ENCODE results near the gene LGI1. TPM values are rescaled to one million over a fixed set of nuclear protein-coding genes. Genes with fewer than 3 reads are reported as not detected.
A peak's percentile ranks its signal among the peaks of the same experiment; 100 is the strongest.
"Not testable (repeated sequence)": the region's sequence is repeated elsewhere in the genome, so short reads cannot be mapped to it uniquely, and the experiment has no call there.

Gene LGI1
- total RNA-seq, 2 experiments from 2014 or later: not detected

GRCh38 chr10:93815304-93816096 is 57.8 kb downstream of the LGI1 start:
- peaks cover 4% of the 10 kb centered on the region for H3K4me1 Mint-ChIP-seq (ENCODE audit: low read depth)
- intact Hi-C loops (cut with micrococcal nuclease): loop anchor here (1.0 to 2.0 kb wide), 5 partner anchors 69 to 439 kb away; partner anchors contain the start of genes FRA10AC1 and SLC35G1
- no peaks in the 10 kb centered on the region for H3K9me3 Mint-ChIP-seq
- no peak overlapping the region for H3K4me3 Mint-ChIP-seq
- H3K36me3 Mint-ChIP-seq (ENCODE audit: low read depth): no peaks in the 10 kb centered on the region
- H3K27ac Mint-ChIP-seq: no peak overlapping the region
- H3K27me3 Mint-ChIP-seq (ENCODE audit: low read depth): peaks cover 29% of the 10 kb centered on the region
- DNase-seq: no peak
- CTCF ChIA-PET: interaction anchor here (0.5 to 2.2 kb wide), 18 partner anchors 8 to 438 kb away, joined by 3 to 20 read pairs (median 3); partner anchors contain the start of gene FRA10AC1

GRCh38 chr10:93816123-93816747 is 58.5 kb downstream of the LGI1 start:
- Mint-ChIP-seq H3K4me1 (ENCODE audit: low read depth) (peaks cover 4% of the 10 kb centered on the region), H3K27me3 (ENCODE audit: low read depth) (peaks cover 31% of the 10 kb centered on the region), H3K36me3 (ENCODE audit: low read depth) (no peaks in the 10 kb centered on the region), H3K27ac (no peak overlapping the region), H3K9me3 (no peaks in the 10 kb centered on the region), H3K4me3 (no peak overlapping the region)
- intact Hi-C loops (cut with micrococcal nuclease): loop anchor here (1.0 to 2.0 kb wide), 5 partner anchors 69 to 440 kb away; partner anchors contain the start of genes FRA10AC1 and SLC35G1
- DNase-seq: peak; percentile 66
- CTCF ChIA-PET: interaction anchor here (0.6 to 2.2 kb wide), 16 partner anchors 8 to 439 kb away, joined by 3 to 20 read pairs (median 4); partner anchors contain the start of gene FRA10AC1

- no peak for DNase-seq
- Mint-ChIP-seq H3K36me3 (ENCODE audit: low read depth) (no peaks in the 10 kb centered on the region), H3K27me3 (ENCODE audit: low read depth) (peaks cover 31% of the 10 kb centered on the region), H3K27ac (no peak overlapping the region), H3K9me3 (no peaks in the 10 kb centered on the region), H3K4me3 (no peak overlapping the region), H3K4me1 (ENCODE audit: low read depth) (peaks cover 4% of the 10 kb centered on the region)
- CTCF ChIA-PET: interaction anchor here (0.7 to 1.3 kb wide), 3 partner anchors 73 to 263 kb away, joined by 3 to 4 read pairs (median 3); no protein-coding TSS in a partner anchor
- intact Hi-C loops (cut with micrococcal nuclease): no loop called here
These were observed 60.4 kb downstream of the LGI1 start for GRCh38 chr10:93818086-93818485.

GRCh38 chr10:93819520-93819919 is 61.8 kb downstream of the LGI1 start:
- intact Hi-C loops (cut with micrococcal nuclease): no loop called here
- no peak overlapping the region for H3K27ac Mint-ChIP-seq
- no peak overlapping the region for H3K4me3 Mint-ChIP-seq
- DNase-seq: no peak
- CTCF ChIA-PET: no interaction called here
- no peaks in the 10 kb centered on the region for H3K9me3 Mint-ChIP-seq
- H3K4me1 Mint-ChIP-seq (ENCODE audit: low read depth): peaks cover 4% of the 10 kb centered on the region
- peaks cover 28% of the 10 kb centered on the region for H3K27me3 Mint-ChIP-seq (ENCODE audit: low read depth)
- H3K36me3 Mint-ChIP-seq (ENCODE audit: low read depth): no peaks in the 10 kb centered on the region

GRCh38 chr10:93820434-93820833 is 62.7 kb downstream of the LGI1 start:
- no peaks in the 10 kb centered on the region for H3K9me3 Mint-ChIP-seq
- no peak overlapping the region for H3K4me3 Mint-ChIP-seq
- no peak overlapping the region for H3K27ac Mint-ChIP-seq
- intact Hi-C loops (cut with micrococcal nuclease): loop anchor here (5.0 kb wide), 2 partner anchors 37 to 622 kb away; no protein-coding TSS in a partner anchor
- no peak for DNase-seq
- peaks cover 4% of the 10 kb centered on the region for H3K4me1 Mint-ChIP-seq (ENCODE audit: low read depth)
- peaks cover 26% of the 10 kb centered on the region for H3K27me3 Mint-ChIP-seq (ENCODE audit: low read depth)
- CTCF ChIA-PET: no interaction called here
- no peaks in the 10 kb centered on the region for H3K36me3 Mint-ChIP-seq (ENCODE audit: low read depth)

GRCh38 chr10:93821051-93821772 is 63.5 kb downstream of the LGI1 start:
- CTCF ChIA-PET: interaction anchor here (0.7 kb wide), 2 partner anchors 97 to 493 kb away, joined by 3 to 5 read pairs; no protein-coding TSS in a partner anchor
- intact Hi-C loops (cut with micrococcal nuclease): loop anchor here (1.0 to 5.0 kb wide), 3 partner anchors 36 to 621 kb away; no protein-coding TSS in a partner anchor
- Mint-ChIP-seq H3K9me3 (no peaks in the 10 kb centered on the region), H3K4me3 (no peak overlapping the region), H3K27ac (no peak overlapping the region), H3K36me3 (ENCODE audit: low read depth) (no peaks in the 10 kb centered on the region), H3K27me3 (ENCODE audit: low read depth) (peaks cover 20% of the 10 kb centered on the region), H3K4me1 (ENCODE audit: low read depth) (no peaks in the 10 kb centered on the region)
- DNase-seq: no peak

- H3K27me3 Mint-ChIP-seq (ENCODE audit: low read depth): no peaks in the 10 kb centered on the region
- H3K36me3 Mint-ChIP-seq (ENCODE audit: low read depth): no peaks in the 10 kb centered on the region
- no peak overlapping the region for H3K4me3 Mint-ChIP-seq
- intact Hi-C loops (cut with micrococcal nuclease): no loop called here
- no peaks in the 10 kb centered on the region for H3K9me3 Mint-ChIP-seq
- no peak for DNase-seq
- no peak overlapping the region for H3K27ac Mint-ChIP-seq
- CTCF ChIA-PET: no interaction called here
- no peaks in the 10 kb centered on the region for H3K4me1 Mint-ChIP-seq (ENCODE audit: low read depth)
These were observed 68.6 kb downstream of the LGI1 start for GRCh38 chr10:93826355-93826754.

GRCh38 chr10:93827056-93827804 is 69.5 kb downstream of the LGI1 start:
- CTCF ChIA-PET: interaction anchor here (0.6 to 1.5 kb wide), 3 partner anchors 11 to 267 kb away, joined by 3 to 4 read pairs (median 3); no protein-coding TSS in a partner anchor
- no peaks in the 10 kb centered on the region for H3K9me3 Mint-ChIP-seq
- no peak overlapping the region for H3K4me3 Mint-ChIP-seq
- no peak overlapping the region for H3K27ac Mint-ChIP-seq
- DNase-seq: no peak
- H3K27me3 Mint-ChIP-seq (ENCODE audit: low read depth): no peaks in the 10 kb centered on the region
- no peaks in the 10 kb centered on the region for H3K4me1 Mint-ChIP-seq (ENCODE audit: low read depth)
- no peaks in the 10 kb centered on the region for H3K36me3 Mint-ChIP-seq (ENCODE audit: low read depth)
- intact Hi-C loops (cut with micrococcal nuclease): no loop called here

GRCh38 chr10:93831065-93831464 is 73.3 kb downstream of the LGI1 start:
- intact Hi-C loops (cut with micrococcal nuclease); H3K4me3 Mint-ChIP-seq; H3K36me3 Mint-ChIP-seq (ENCODE audit: low read depth); H3K9me3 Mint-ChIP-seq; H3K27ac Mint-ChIP-seq; H3K27me3 Mint-ChIP-seq (ENCODE audit: low read depth); H3K4me1 Mint-ChIP-seq (ENCODE audit: low read depth); DNase-seq: not testable (repeated sequence)
- CTCF ChIA-PET: interaction anchor here (1.2 kb wide), 1 partner anchor 108 kb away, joined by 3 read pairs; no protein-coding TSS in a partner anchor

GRCh38 chr10:93835770-93836169 is 78.0 kb downstream of the LGI1 start:
- H3K9me3 Mint-ChIP-seq: peaks cover 4% of the 10 kb centered on the region
- H3K4me3 Mint-ChIP-seq: no peak overlapping the region

GRCh38 chr10:93837822-93838221 is 80.1 kb downstream of the LGI1 start:
- no peak for DNase-seq
- peaks cover 3% of the 10 kb centered on the region for H3K9me3 Mint-ChIP-seq
- intact Hi-C loops (cut with micrococcal nuclease): no loop called here
- no peak overlapping the region for H3K4me3 Mint-ChIP-seq
- CTCF ChIA-PET: no interaction called here
- H3K27ac Mint-ChIP-seq: no peak overlapping the region
- no peaks in the 10 kb centered on the region for H3K4me1 Mint-ChIP-seq (ENCODE audit: low read depth)
- no peaks in the 10 kb centered on the region for H3K27me3 Mint-ChIP-seq (ENCODE audit: low read depth)
- H3K36me3 Mint-ChIP-seq (ENCODE audit: low read depth): no peaks in the 10 kb centered on the region

More at GRCh38 chr10:93835770-93836169, 78.0 kb downstream of the LGI1 start:
- no peak for DNase-seq
- intact Hi-C loops (cut with micrococcal nuclease): no loop called here
- Mint-ChIP-seq H3K36me3 (ENCODE audit: low read depth) (no peaks in the 10 kb centered on the region), H3K27me3 (ENCODE audit: low read depth) (no peaks in the 10 kb centered on the region), H3K27ac (no peak overlapping the region), H3K4me1 (ENCODE audit: low read depth) (no peaks in the 10 kb centered on the region)
- CTCF ChIA-PET: no interaction called here
